Measurements from ENCODE around the gene LRRC61.

Gene LRRC61

GRCh38 chr7:150370612-150371071, 47.5 kb downstream of the LRRC61 start:
- 86 to 88% methylated on average over 3 of the region's 3 CpGs for WGBS, 2 experiments
- H3K9me3 ChIP-seq (ENCODE audit: control insufficient read depth, low read length) = no peaks in the 10 kb centered on the region
- H3K36me3 ChIP-seq (ENCODE audit: control insufficient read depth, insufficient read depth, low read length) = peaks cover 28% of the 10 kb centered on the region
- no peak overlapping the region for H3K27ac ChIP-seq (ENCODE audit: insufficient read depth, low read depth, low read length, poor library complexity, severe bottlenecking)
- peak overlapping the region; percentile 90 for H3K4me3 ChIP-seq (ENCODE audit: insufficient read depth, low read depth, low read length)
- peaks cover 26% of the 10 kb centered on the region for H3K4me1 ChIP-seq (ENCODE audit: control insufficient read depth, insufficient read depth, low read length)
- H3K27me3 ChIP-seq (ENCODE audit: control insufficient read depth, insufficient read depth, low read length, poor library complexity, severe bottlenecking) = no peaks in the 10 kb centered on the region

DNA sequence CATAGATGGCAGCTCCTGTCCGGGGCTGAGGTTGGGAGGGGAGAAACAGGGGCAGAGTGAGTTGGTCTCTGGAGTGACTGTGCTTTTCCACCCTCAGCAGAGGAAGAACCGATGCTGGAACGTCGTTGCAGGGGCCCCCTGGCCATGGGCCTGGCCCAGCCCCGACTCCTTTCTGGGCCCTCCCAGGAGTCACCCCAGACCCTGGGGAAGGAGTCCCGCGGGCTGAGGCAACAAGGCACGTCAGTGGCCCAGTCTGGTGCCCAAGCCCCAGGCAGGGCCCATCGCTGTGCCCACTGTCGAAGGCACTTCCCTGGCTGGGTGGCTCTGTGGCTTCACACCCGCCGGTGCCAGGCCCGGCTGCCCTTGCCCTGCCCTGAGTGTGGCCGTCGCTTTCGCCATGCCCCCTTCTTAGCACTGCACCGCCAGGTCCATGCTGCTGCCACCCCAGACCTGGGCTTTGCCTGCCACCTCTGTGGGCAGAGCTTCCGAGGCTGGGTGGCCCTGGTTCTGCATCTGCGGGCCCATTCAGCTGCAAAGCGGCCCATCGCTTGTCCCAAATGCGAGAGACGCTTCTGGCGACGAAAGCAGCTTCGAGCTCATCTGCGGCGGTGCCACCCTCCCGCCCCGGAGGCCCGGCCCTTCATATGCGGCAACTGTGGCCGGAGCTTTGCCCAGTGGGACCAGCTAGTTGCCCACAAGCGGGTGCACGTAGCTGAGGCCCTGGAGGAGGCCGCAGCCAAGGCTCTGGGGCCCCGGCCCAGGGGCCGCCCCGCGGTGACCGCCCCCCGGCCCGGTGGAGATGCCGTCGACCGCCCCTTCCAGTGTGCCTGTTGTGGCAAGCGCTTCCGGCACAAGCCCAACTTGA, 48.2 kb downstream of the LRRC61 start:
- Histone ChIP-seq H3K36me3 (ENCODE audit: control insufficient read depth, insufficient read depth, low read length) (peaks cover 28% of the 10 kb centered on the region), H3K4me1 (ENCODE audit: control insufficient read depth, insufficient read depth, low read length) (peaks cover 28% of the 10 kb centered on the region), H3K4me3 (ENCODE audit: insufficient read depth, low read depth, low read length) (no peak overlapping the region), H3K27ac (ENCODE audit: insufficient read depth, low read depth, low read length, poor library complexity, severe bottlenecking) (no peak overlapping the region), H3K27me3 (ENCODE audit: control insufficient read depth, insufficient read depth, low read length, poor library complexity, severe bottlenecking) (no peaks in the 10 kb centered on the region), H3K9me3 (ENCODE audit: control insufficient read depth, low read length) (no peaks in the 10 kb centered on the region)
- 95 to 96% methylated on average over 48 of the region's 48 CpGs for WGBS, 2 experiments

DNA sequence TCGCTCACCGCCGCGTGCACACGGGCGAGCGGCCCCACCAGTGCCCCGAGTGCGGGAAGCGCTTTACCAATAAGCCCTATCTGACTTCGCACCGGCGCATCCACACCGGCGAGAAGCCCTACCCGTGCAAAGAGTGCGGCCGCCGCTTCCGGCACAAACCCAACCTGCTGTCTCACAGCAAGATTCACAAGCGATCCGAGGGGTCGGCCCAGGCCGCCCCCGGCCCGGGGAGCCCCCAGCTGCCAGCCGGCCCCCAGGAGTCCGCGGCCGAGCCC, 48.8 kb downstream of the LRRC61 start:
- Histone ChIP-seq H3K27ac (ENCODE audit: insufficient read depth, low read depth, low read length, poor library complexity, severe bottlenecking) (no peak overlapping the region), H3K36me3 (ENCODE audit: control insufficient read depth, insufficient read depth, low read length) (peaks cover 28% of the 10 kb centered on the region)
- 96% methylated on average over 30 of the region's 30 CpGs for WGBS, 2 experiments

DNA sequence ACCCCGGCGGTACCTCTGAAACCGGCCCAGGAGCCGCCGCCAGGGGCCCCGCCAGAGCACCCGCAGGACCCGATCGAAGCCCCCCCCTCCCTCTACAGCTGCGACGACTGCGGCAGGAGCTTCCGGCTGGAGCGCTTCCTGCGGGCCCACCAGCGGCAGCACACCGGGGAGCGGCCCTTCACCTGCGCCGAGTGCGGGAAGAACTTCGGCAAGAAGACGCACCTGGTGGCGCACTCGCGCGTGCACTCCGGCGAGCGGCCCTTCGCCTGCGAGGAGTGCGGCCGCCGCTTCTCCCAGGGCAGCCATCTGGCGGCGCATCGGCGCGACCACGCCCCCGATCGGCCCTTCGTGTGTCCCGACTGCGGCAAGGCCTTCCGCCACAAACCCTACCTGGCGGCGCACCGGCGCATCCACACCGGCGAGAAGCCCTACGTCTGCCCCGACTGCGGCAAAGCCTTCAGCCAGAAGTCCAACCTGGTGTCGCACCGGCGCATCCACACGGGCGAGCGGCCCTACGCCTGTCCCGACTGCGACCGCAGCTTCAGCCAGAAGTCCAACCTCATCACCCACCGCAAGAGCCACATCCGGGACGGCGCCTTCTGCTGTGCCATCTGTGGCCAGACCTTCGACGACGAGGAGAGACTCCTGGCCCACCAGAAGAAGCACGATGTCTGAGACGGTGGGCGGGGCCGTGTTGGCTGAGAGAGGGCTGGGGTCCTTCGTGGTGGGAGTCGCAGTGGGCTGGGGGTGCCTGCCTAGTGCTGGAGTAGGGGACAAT, 49.3 kb downstream of the LRRC61 start:
- H3K27me3 ChIP-seq (ENCODE audit: control insufficient read depth, insufficient read depth, low read length, poor library complexity, severe bottlenecking) = no peaks in the 10 kb centered on the region
- WGBS, 2 experiments = 95 to 96% methylated on average over 79 of the region's 79 CpGs
- H3K4me1 ChIP-seq (ENCODE audit: control insufficient read depth, insufficient read depth, low read length) = peaks cover 31% of the 10 kb centered on the region
- H3K36me3 ChIP-seq (ENCODE audit: control insufficient read depth, insufficient read depth, low read length) = peaks cover 28% of the 10 kb centered on the region
- no peak overlapping the region for H3K4me3 ChIP-seq (ENCODE audit: insufficient read depth, low read depth, low read length)
- H3K9me3 ChIP-seq (ENCODE audit: control insufficient read depth, low read length) = no peaks in the 10 kb centered on the region
- no peak overlapping the region for H3K27ac ChIP-seq (ENCODE audit: insufficient read depth, low read depth, low read length, poor library complexity, severe bottlenecking)

More for the DNA sequence above, 48.8 kb downstream of the LRRC61 start:
- peaks cover 31% of the 10 kb centered on the region for H3K4me1 ChIP-seq (ENCODE audit: control insufficient read depth, insufficient read depth, low read length)
- no peaks in the 10 kb centered on the region for H3K27me3 ChIP-seq (ENCODE audit: control insufficient read depth, insufficient read depth, low read length, poor library complexity, severe bottlenecking)
- H3K4me3 ChIP-seq (ENCODE audit: insufficient read depth, low read depth, low read length) = no peak overlapping the region
- no peaks in the 10 kb centered on the region for H3K9me3 ChIP-seq (ENCODE audit: control insufficient read depth, low read length)

DNA sequence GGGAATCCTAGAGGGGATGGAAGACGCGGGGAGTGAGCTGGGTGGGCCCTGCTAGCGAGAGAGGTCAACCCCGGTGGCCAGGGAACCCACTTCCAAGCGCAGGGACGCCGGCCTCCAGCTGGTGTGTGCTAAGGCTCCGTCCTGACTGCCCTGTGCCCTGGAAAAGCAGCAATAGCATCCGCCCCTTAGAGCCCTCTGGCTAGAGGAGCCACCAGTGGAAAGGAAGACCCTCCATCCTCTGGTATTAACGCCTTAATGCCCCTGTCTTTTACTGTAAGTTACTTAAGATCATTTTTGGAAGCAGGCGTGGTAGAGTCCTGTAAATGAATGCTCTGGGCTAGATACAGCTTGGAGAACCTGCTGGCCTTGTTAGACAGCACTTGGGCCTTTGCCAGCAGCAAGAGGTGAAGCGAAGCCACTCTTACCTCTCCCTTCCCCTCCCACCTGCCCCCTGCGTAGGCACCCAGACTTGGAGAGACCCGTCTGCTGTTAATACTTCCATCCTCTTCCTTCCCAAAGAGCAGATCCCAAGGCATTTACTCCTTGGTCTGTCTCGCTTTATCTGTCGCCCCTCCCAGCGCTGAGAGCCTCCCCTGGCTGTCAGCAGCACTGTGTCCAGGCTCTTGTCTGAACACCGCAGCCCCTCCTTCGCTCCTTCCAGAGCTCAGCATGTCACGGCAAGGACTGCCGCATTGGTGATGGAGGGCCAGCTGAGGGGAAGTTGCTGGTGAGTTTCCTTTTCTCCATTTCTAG, 50.1 kb downstream of the LRRC61 start:
- no peak overlapping the region for H3K4me3 ChIP-seq (ENCODE audit: insufficient read depth, low read depth, low read length)
- no peak overlapping the region for H3K27ac ChIP-seq (ENCODE audit: insufficient read depth, low read depth, low read length, poor library complexity, severe bottlenecking)
- peaks cover 31% of the 10 kb centered on the region for H3K4me1 ChIP-seq (ENCODE audit: control insufficient read depth, insufficient read depth, low read length)
- 90 to 91% methylated on average over 21 of the region's 21 CpGs for WGBS, 2 experiments
- H3K27me3 ChIP-seq (ENCODE audit: control insufficient read depth, insufficient read depth, low read length, poor library complexity, severe bottlenecking) = no peaks in the 10 kb centered on the region
- H3K9me3 ChIP-seq (ENCODE audit: control insufficient read depth, low read length) = no peaks in the 10 kb centered on the region
- H3K36me3 ChIP-seq (ENCODE audit: control insufficient read depth, insufficient read depth, low read length) = peaks cover 28% of the 10 kb centered on the region

- 92 to 96% methylated on average over 4 of the region's 4 CpGs for WGBS, 2 experiments
- Histone ChIP-seq H3K36me3 (ENCODE audit: control insufficient read depth, insufficient read depth, low read length) (peaks cover 28% of the 10 kb centered on the region), H3K27me3 (ENCODE audit: control insufficient read depth, insufficient read depth, low read length, poor library complexity, severe bottlenecking) (no peaks in the 10 kb centered on the region), H3K9me3 (ENCODE audit: control insufficient read depth, low read length) (no peaks in the 10 kb centered on the region), H3K4me3 (ENCODE audit: insufficient read depth, low read depth, low read length) (no peak overlapping the region), H3K4me1 (ENCODE audit: control insufficient read depth, insufficient read depth, low read length) (peaks cover 31% of the 10 kb centered on the region), H3K27ac (ENCODE audit: insufficient read depth, low read depth, low read length, poor library complexity, severe bottlenecking) (no peak overlapping the region)
Observed at GRCh38 chr7:150374026-150374425, 50.9 kb downstream of the LRRC61 start.

GRCh38 chr7:150374472-150374871, 51.3 kb downstream of the LRRC61 start:
- Histone ChIP-seq H3K27me3 (ENCODE audit: control insufficient read depth, insufficient read depth, low read length, poor library complexity, severe bottlenecking) (no peaks in the 10 kb centered on the region), H3K4me3 (ENCODE audit: insufficient read depth, low read depth, low read length) (no peak overlapping the region)
- WGBS, 2 experiments = 88 to 94% methylated on average over 5 of the region's 5 CpGs

GRCh38 chr7:150375662-150376521, 52.7 kb downstream of the LRRC61 start:
- Histone ChIP-seq H3K4me1 (ENCODE audit: control insufficient read depth, insufficient read depth, low read length) (peaks cover 24% of the 10 kb centered on the region), H3K4me3 (ENCODE audit: insufficient read depth, low read depth, low read length) (no peak overlapping the region), H3K9me3 (ENCODE audit: control insufficient read depth, low read length) (no peaks in the 10 kb centered on the region), H3K27me3 (ENCODE audit: control insufficient read depth, insufficient read depth, low read length, poor library complexity, severe bottlenecking) (no peaks in the 10 kb centered on the region), H3K27ac (ENCODE audit: insufficient read depth, low read depth, low read length, poor library complexity, severe bottlenecking) (no peak overlapping the region), H3K36me3 (ENCODE audit: control insufficient read depth, insufficient read depth, low read length) (peaks cover 28% of the 10 kb centered on the region)
- WGBS, 2 experiments = 90 to 93% methylated on average over 10 of the region's 10 CpGs

More at GRCh38 chr7:150374472-150374871, 51.3 kb downstream of the LRRC61 start:
- Histone ChIP-seq H3K4me1 (ENCODE audit: control insufficient read depth, insufficient read depth, low read length) (peaks cover 30% of the 10 kb centered on the region), H3K27ac (ENCODE audit: insufficient read depth, low read depth, low read length, poor library complexity, severe bottlenecking) (no peak overlapping the region), H3K9me3 (ENCODE audit: control insufficient read depth, low read length) (no peaks in the 10 kb centered on the region), H3K36me3 (ENCODE audit: control insufficient read depth, insufficient read depth, low read length) (peaks cover 28% of the 10 kb centered on the region)

DNA sequence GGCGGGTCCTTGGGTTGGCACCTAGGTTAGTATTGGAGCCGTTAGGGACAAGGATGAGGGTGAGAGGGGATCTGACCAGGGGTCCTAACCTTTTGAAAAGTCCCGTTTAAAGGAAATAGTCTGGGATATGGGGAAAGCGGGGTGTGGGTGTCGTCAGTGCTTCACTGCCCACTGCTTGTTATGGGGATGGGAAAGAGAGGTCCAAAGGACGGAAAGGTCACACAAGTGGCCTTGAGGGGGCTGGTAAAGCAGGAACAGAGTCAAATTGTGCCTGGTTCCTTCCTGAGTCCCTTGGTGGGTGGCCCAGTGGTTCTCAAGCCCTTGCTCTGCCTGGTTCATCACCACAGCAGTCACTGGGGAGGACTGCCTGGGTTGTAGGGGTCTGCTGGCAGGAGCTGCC, 53.4 kb downstream of the LRRC61 start:
- Histone ChIP-seq H3K27ac (ENCODE audit: insufficient read depth, low read depth, low read length, poor library complexity, severe bottlenecking) (no peak overlapping the region), H3K9me3 (ENCODE audit: control insufficient read depth, low read length) (no peaks in the 10 kb centered on the region), H3K27me3 (ENCODE audit: control insufficient read depth, insufficient read depth, low read length, poor library complexity, severe bottlenecking) (no peaks in the 10 kb centered on the region), H3K36me3 (ENCODE audit: control insufficient read depth, insufficient read depth, low read length) (peaks cover 22% of the 10 kb centered on the region), H3K4me3 (ENCODE audit: insufficient read depth, low read depth, low read length) (no peak overlapping the region), H3K4me1 (ENCODE audit: control insufficient read depth, insufficient read depth, low read length) (peaks cover 28% of the 10 kb centered on the region)
- whole genome bisulfite sequencing, 2 experiments = 83 to 91% methylated on average over 6 of the region's 6 CpGs

All from ectodermal cell (in vitro differentiated cells).